Inferior parietal cortex (tissue), 1 donor: ENCODE results near the gene GRM1.
"Not testable (repeated sequence)": the region's sequence is repeated elsewhere in the genome, so short reads cannot be mapped to it uniquely, and the experiment has no call there.

ENCODE experiments used
- DNase-seq: peaks from one replicate; pipeline ENCODE4 v3.0.0-alpha.2; 2016; ENCODE audit errors: extremely low spot score

The GRM1 gene

GRCh38 chr6:146191166-146191565, 162.3 kb downstream of the GRM1 start:
- DNase-seq, result no peak

DNA sequence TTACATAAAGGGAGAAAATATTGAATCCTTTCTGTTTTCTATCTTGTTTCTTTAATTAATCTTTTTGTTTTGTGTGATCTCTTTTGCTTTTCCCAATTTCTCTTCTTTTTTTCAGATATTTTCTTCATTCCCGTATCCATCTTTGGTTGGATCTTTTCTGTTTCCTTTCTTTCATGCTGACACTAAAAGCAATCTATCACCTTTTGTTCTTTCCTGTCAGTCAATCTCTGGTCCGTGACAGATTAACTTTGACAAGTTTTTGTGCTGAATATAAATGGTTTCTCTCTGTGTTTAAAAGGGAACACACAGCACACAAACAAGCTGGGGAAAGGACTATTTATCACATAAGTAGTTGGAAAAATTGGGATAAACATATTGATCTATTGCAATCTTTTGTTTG, 162.8 kb downstream of the GRM1 start:
- no peak for DNase-seq

GRCh38 chr6:146194434-146194833, 165.6 kb downstream of the GRM1 start:
- DNase-seq, result no peak

DNA sequence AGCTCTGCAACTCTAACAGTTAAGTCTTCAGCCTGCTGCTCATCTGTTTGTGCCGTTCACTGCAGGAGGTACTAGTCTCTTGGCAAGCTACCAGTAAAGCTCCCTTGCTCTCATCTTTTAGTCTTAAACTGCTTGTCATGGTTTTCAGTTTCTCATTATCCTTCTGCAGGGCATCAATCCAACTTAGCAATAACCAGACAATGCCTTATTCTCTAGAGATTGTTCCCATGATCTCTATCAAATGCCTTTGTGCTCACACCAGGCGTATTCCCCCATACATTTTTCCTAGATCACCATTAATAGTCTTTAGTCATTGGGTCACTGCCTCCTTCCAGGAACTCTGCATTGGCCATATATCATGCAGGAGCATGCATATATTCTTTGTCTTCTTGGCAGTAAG, 171.3 kb downstream of the GRM1 start:
- peak; percentile 65 for DNase-seq

- no peak for DNase-seq
These were observed 173.7 kb downstream of the GRM1 start for GRCh38 chr6:146202570-146202969.

DNA sequence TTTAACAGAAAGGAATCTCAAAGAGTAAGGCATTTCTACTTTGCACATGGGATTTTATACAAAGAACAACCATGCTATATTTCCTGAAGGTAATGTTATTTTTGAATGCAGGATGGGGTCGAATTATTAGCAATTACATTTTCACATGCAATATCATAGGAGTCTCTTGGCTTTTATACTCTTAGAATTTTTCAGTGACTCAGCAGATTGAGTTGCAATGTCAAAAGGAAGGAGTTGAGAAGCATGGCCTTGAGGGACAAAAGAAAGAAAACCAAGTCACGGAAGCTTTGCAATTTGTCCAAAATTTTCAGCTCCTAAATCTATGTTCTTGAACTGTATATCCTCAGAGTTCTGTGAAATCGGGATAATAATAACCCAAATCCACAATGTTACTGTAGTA, 181.1 kb downstream of the GRM1 start:
- no peak for DNase-seq

GRCh38 chr6:146210406-146211083, 181.7 kb downstream of the GRM1 start:
- no peak for DNase-seq

DNA sequence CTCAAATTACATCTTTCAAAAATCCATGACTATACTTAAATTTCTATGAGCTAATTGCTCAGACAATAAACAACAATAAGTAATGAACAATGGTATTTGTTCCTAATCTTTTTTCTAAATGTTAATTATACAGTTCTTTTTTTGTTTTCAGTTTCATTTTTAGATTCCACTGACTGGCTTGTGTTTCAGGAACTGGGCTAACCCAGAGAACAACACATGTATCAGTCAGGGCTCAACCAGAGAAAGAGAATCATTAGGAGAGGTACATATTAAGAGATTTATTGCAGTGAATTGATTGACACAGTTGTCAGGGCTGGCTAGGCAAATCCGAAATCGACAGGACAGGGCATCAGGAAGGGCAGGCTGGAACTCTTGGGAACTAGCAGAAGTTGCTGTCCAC, 182.8 kb downstream of the GRM1 start:
- DNase-seq, result no peak

DNA sequence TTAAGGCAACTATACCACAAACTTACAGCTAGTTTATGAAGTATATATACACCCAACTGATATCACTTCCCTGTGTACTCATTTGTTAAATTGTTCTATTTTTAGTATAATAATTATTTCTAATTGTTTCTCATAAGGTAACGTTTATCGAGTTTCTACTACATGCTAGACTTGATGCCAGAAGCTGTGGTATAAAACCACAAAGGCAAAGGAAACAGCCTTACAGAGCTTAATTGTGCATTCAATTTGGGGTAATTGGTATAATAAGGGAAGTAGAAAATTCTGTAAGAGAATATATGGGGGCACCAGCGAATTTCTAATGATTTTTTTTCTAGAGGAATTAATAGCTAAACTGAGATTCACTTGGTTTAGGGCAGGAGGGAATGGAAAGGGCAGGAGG, 183.9 kb downstream of the GRM1 start:
- no peak for DNase-seq

- peak; percentile 22 for DNase-seq
These were observed 190.2 kb downstream of the GRM1 start for GRCh38 chr6:146219101-146219500.

DNA sequence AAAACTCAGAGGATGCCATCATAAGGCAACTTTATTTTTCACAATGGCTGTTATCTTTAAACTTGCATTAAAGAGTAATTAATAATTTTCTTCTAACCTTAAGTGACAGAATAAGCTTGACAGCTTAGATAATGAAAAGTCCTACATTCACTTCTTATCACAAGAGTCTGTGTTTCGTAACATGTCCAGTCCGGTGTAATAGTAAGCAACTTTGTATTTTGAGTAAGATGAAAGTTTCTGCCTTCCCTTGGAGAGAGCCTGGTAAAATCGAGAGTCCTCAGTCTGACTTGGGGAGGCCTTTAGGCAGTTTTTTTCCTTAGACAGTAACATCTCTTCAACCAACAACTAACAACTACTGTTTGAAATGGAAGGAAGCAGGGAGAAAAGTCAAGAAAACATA, 195.6 kb downstream of the GRM1 start:
- peak; percentile 11 for DNase-seq

DNA sequence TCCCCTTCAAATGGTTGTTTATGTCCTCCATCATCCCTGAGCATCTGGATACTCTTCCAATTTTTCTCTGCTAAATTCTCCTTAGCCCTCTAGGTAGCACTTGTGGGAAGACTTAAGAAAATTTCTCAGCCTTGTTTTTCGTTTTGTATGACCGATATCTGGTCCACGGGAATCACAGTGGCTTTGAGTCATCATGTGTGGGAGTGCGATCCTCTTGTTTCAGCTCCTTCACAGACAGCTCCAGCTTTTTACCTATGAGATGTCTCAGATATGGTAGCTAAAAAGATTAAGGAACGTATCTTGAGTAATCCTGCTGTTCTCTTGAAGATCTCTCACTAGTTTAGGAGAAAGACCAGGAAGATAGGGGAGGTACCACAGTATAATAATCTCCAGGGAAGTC, 196.1 kb downstream of the GRM1 start:
- peak; percentile 39 for DNase-seq

DNA sequence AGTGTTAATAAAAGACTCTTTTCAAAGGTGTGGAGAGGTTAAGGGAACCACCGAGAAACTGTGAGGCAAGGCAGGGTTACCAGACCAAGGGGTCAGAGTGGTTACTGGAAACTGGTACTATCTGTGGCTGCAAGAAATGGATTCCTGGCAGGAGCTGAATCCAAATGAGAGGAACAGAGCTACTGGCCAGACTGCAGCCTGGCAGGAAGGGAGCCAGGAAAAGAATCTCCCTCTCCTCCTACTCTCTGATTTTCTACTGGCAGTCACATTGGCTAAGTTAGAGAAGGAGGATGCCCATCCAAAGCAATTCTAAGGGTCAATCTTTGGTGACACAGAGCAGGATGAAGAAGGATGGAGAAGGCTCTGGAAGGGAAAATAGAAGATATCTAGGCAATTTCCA, 211.5 kb downstream of the GRM1 start:
- DNase-seq, result peak; percentile 24

DNA sequence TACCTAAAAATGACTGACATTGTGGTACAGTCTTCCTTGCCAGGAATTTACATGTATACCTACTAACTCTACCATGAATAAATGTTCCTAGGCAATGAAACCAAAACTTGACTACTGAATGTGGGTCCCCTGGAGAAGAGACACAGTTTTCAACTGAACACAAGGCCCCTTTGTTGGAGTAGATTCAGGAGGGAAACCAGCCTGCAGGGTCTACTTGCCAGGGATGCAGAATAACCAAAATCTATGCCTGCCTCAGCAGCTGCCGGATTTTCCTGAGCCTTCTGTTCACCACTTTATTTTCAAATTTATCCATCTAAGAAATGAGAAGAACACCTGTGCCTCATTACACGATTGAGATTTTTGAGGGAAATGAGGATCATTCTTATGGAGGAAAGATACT, 211.9 kb downstream of the GRM1 start:
- no peak for DNase-seq

DNA sequence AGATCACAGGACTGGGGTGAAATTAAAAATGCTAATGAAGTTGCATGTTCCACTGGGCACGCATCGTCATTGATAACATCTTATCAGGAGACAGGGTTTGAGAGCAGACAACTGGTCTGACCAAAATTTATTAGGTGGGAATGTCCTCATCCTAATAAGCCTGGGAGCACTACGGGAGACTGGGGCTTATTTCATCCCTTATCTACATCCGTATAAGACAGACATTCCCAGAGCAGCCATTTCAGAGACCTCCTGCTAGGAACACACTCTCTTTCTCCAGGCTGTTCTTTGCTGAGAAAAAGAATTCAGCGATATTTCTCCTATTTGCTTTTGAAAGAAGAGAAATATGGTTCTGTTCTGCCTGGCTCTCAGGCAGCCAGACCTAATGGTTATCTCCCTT, 214.8 kb downstream of the GRM1 start:
- not testable (repeated sequence) for DNase-seq

GRCh38 chr6:146244630-146245143, 215.8 kb downstream of the GRM1 start:
- DNase-seq, result no peak

- no peak for DNase-seq
These were observed 217.2 kb downstream of the GRM1 start for GRCh38 chr6:146246028-146246427.

GRCh38 chr6:146253691-146254090, 224.8 kb downstream of the GRM1 start:
- no peak for DNase-seq

DNA sequence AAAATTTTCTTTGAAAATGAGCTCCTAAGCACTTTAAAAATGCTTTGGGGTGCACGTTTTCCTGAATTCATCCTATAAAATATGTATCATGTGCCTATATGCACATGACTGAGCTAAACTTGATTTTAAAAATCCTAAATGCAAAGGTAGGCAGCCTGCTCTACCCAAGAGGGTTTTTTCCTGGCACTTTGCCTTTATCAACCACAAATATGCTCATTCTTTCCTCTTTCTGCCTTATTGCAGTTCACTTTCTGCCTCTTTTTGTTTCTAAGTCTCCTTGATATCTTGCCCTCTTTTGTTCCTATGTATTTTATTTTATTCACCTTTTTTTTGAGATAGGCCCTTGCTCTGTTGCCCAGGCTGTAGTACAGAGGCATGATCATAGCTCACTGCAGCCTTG, 229.3 kb downstream of the GRM1 start:
- no peak for DNase-seq

GRCh38 chr6:146260886-146261285, 232.0 kb downstream of the GRM1 start:
- DNase-seq, result no peak

- DNase-seq, result no peak
These were observed 236.2 kb downstream of the GRM1 start for GRCh38 chr6:146265056-146265455.

DNA sequence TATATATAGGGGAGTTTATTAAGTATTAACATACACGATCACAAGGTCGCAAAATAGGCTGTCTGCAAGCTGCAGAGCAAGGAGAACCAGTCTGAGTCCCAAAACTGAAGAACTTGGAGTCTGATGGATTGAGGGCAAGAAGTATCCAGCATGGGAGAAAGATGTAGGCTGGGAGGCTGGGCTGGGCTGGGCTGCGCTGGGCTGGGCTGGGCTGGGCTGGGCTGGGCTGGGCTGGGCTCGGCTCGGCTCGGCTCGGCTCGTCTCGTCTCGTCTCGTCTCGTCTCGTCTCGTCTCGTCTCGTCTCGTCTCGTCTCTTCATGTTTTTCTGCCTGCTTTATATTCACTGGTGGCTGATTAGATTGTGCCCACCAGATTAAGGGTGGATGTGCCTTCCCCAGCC, 238.6 kb downstream of the GRM1 start:
- DNase-seq, result no peak

DNA sequence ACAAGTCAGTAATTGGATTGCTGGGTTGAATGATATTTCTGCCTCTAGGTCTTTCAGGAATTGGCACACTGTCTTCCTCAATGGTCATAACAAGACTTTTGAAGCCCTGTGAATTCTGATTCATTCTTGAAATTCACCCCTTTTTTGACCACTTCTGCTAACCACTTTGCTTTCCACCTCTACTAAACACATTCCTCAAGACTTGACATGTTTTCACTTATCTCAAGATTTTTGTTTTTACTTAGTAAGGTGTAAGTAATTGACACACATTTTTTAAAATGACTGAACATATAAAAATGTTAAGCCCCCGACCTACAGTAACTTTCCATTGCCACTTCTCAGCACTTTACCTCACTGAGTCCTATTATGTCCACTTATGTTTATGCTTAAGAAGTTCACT, 239.1 kb downstream of the GRM1 start:
- DNase-seq, result no peak

- no peak for DNase-seq
These were observed 240.6 kb downstream of the GRM1 start for GRCh38 chr6:146269482-146269881.
